Measurements from ENCODE around the gene PALD1. TPM values are rescaled to one million over a fixed set of nuclear protein-coding genes. Genes with fewer than 3 reads are reported as not detected.
"Not testable (repeated sequence)": the region's sequence is repeated elsewhere in the genome, so short reads cannot be mapped to it uniquely, and the experiment has no call there.

Gene PALD1
- polyA plus RNA-seq, 1 donor from 2014 or later = 0.08 TPM

GRCh38 chr10:70466951-70467350, 11.6 kb upstream of the PALD1 start:
- no peaks in the 10 kb centered on the region for H3K9me3 Mint-ChIP-seq
- H3K27me3 Mint-ChIP-seq = no peaks in the 10 kb centered on the region
- H3K36me3 Mint-ChIP-seq = no peaks in the 10 kb centered on the region
- peaks cover 0 to 7% (median 2%) of the 10 kb centered on the region in 3 donors for H3K4me1 Mint-ChIP-seq
- H3K27ac Mint-ChIP-seq = no peak overlapping the region
- no peak overlapping the region for H3K4me3 Mint-ChIP-seq

GRCh38 chr10:70472799-70473454, 5.6 kb upstream of the PALD1 start:
- no peak overlapping the region for H3K4me3 Mint-ChIP-seq
- H3K27ac Mint-ChIP-seq = peak overlapping the region in 1 of 3 donors; percentile 35
- peaks cover 0 to 19% (median 9%) of the 10 kb centered on the region in 3 donors for H3K4me1 Mint-ChIP-seq
- H3K27me3 Mint-ChIP-seq = peaks cover 7% of the 10 kb centered on the region
- no peaks in the 10 kb centered on the region for H3K9me3 Mint-ChIP-seq
- no peaks in the 10 kb centered on the region for H3K36me3 Mint-ChIP-seq

GRCh38 chr10:70474780-70475179, 3.8 kb upstream of the PALD1 start:
- Mint-ChIP-seq H3K4me1 (peaks cover 4 to 22% (median 12%) of the 10 kb centered on the region in 3 donors), H3K9me3 (no peaks in the 10 kb centered on the region), H3K27ac (no peak overlapping the region), H3K4me3 (peak overlapping the region in 1 of 4 donors; percentile 11), H3K36me3 (no peaks in the 10 kb centered on the region), H3K27me3 (peaks cover 8% of the 10 kb centered on the region)

GRCh38 chr10:70475661-70476060, 2.9 kb upstream of the PALD1 start:
- Mint-ChIP-seq H3K4me3 (no peak overlapping the region), H3K27ac (peak overlapping the region in 1 of 3 donors; percentile 11), H3K27me3 (peaks cover 13% of the 10 kb centered on the region), H3K9me3 (no peaks in the 10 kb centered on the region), H3K36me3 (no peaks in the 10 kb centered on the region), H3K4me1 (peaks cover 13 to 31% (median 21%) of the 10 kb centered on the region in 3 donors)

GRCh38 chr10:70476249-70477035, 2.1 kb upstream of the PALD1 start:
- H3K4me3 Mint-ChIP-seq = peak overlapping the region in 2 of 4 donors; percentile 43 to 88
- H3K36me3 Mint-ChIP-seq = no peaks in the 10 kb centered on the region
- H3K4me1 Mint-ChIP-seq = peaks cover 16 to 34% (median 26%) of the 10 kb centered on the region in 3 donors
- H3K9me3 Mint-ChIP-seq = no peaks in the 10 kb centered on the region
- H3K27ac Mint-ChIP-seq = peak overlapping the region in 1 of 3 donors; percentile 67
- H3K27me3 Mint-ChIP-seq = peaks cover 14% of the 10 kb centered on the region

- peak overlapping the region; percentile 80 to 94 (median 88) for H3K4me3 Mint-ChIP-seq
- no peaks in the 10 kb centered on the region for H3K9me3 Mint-ChIP-seq
- H3K27ac Mint-ChIP-seq = peak overlapping the region; percentile 67 to 96 (median 86)
- no peaks in the 10 kb centered on the region for H3K36me3 Mint-ChIP-seq
- H3K27me3 Mint-ChIP-seq = peaks cover 14% of the 10 kb centered on the region
- H3K4me1 Mint-ChIP-seq = peaks cover 19 to 36% (median 30%) of the 10 kb centered on the region in 3 donors
Measured at GRCh38 chr10:70477661-70478162, 855 bp upstream of the PALD1 start.

- no peaks in the 10 kb centered on the region for H3K9me3 Mint-ChIP-seq
- peaks cover 21 to 39% (median 30%) of the 10 kb centered on the region in 3 donors for H3K4me1 Mint-ChIP-seq
- H3K4me3 Mint-ChIP-seq = peak overlapping the region; percentile 70 to 94 (median 88)
- H3K27ac Mint-ChIP-seq = peak overlapping the region; percentile 8 to 87 (median 46)
- peaks cover 13% of the 10 kb centered on the region for H3K27me3 Mint-ChIP-seq
- H3K36me3 Mint-ChIP-seq = no peaks in the 10 kb centered on the region
Measured at GRCh38 chr10:70479165-70479581, 606 bp downstream of the PALD1 start.

GRCh38 chr10:70479626-70480238, 1.2 kb downstream of the PALD1 start:
- no peaks in the 10 kb centered on the region for H3K9me3 Mint-ChIP-seq
- peaks cover 21 to 39% (median 27%) of the 10 kb centered on the region in 3 donors for H3K4me1 Mint-ChIP-seq
- peaks cover 8% of the 10 kb centered on the region for H3K27me3 Mint-ChIP-seq
- no peaks in the 10 kb centered on the region for H3K36me3 Mint-ChIP-seq
- H3K27ac Mint-ChIP-seq = peak overlapping the region; percentile 8 to 87 (median 49)
- peak overlapping the region; percentile 70 to 94 (median 88) for H3K4me3 Mint-ChIP-seq

- Mint-ChIP-seq H3K4me3 (peak overlapping the region; percentile 70 to 94 (median 88)), H3K9me3 (no peaks in the 10 kb centered on the region), H3K27me3 (peaks cover 8% of the 10 kb centered on the region), H3K4me1 (peaks cover 21 to 39% (median 26%) of the 10 kb centered on the region in 3 donors), H3K36me3 (no peaks in the 10 kb centered on the region), H3K27ac (peak overlapping the region; percentile 8 to 86 (median 63))
Measured at GRCh38 chr10:70480239-70480861, 1.8 kb downstream of the PALD1 start.

GRCh38 chr10:70481105-70481504, 2.5 kb downstream of the PALD1 start:
- Mint-ChIP-seq H3K4me3 (peak overlapping the region in 1 of 4 donors; percentile 85), H3K9me3 (no peaks in the 10 kb centered on the region), H3K27ac (peak overlapping the region in 2 of 3 donors; percentile 8 to 86), H3K4me1 (peaks cover 21 to 38% (median 26%) of the 10 kb centered on the region in 3 donors), H3K27me3 (peaks cover 8% of the 10 kb centered on the region), H3K36me3 (no peaks in the 10 kb centered on the region)

GRCh38 chr10:70481831-70482530, 3.4 kb downstream of the PALD1 start:
- Mint-ChIP-seq H3K27ac (peak overlapping the region in 1 of 3 donors; percentile 61), H3K9me3 (no peaks in the 10 kb centered on the region), H3K4me1 (peaks cover 21 to 34% (median 26%) of the 10 kb centered on the region in 3 donors), H3K4me3 (no peak overlapping the region), H3K27me3 (peaks cover 8% of the 10 kb centered on the region), H3K36me3 (no peaks in the 10 kb centered on the region)

GRCh38 chr10:70482982-70483760, 4.6 kb downstream of the PALD1 start:
- peak overlapping the region in 1 of 3 donors; percentile 10 for H3K27ac Mint-ChIP-seq
- no peaks in the 10 kb centered on the region for H3K36me3 Mint-ChIP-seq
- peak overlapping the region in 1 of 4 donors; percentile 25 for H3K4me3 Mint-ChIP-seq
- H3K27me3 Mint-ChIP-seq = peaks cover 8% of the 10 kb centered on the region
- peaks cover 21 to 26% (median 23%) of the 10 kb centered on the region in 3 donors for H3K4me1 Mint-ChIP-seq
- no peaks in the 10 kb centered on the region for H3K9me3 Mint-ChIP-seq

- peaks cover 21 to 29% (median 25%) of the 10 kb centered on the region in 3 donors for H3K4me1 Mint-ChIP-seq
- not testable (repeated sequence) for H3K36me3 Mint-ChIP-seq, H3K27me3 Mint-ChIP-seq, H3K27ac Mint-ChIP-seq, H3K4me3 Mint-ChIP-seq, H3K9me3 Mint-ChIP-seq
Measured at GRCh38 chr10:70483872-70484271, 5.3 kb downstream of the PALD1 start.
